HG03066 (cell line): ENCODE data around the gene PAX2.

Source experiments
- ATAC-seq: cut with Tn5 transposase; IDR thresholded peaks from one replicate; pipeline ENCODE4 v1.9.1; 2021; ENCODE audit warnings: low read depth; ENCODE audit not compliant: unreplicated experiment

Gene PAX2

GRCh38 chr10:100782461-100783244 lies 37.3 kb downstream of the PAX2 start:
- no peak for ATAC-seq

- ATAC-seq: no peak
These were observed 38.7 kb downstream of the PAX2 start for GRCh38 chr10:100784126-100784525.

- no peak for ATAC-seq
These were observed 41.2 kb downstream of the PAX2 start for GRCh38 chr10:100786591-100786990.

GRCh38 chr10:100788002-100788903 lies 42.9 kb downstream of the PAX2 start:
- ATAC-seq: no peak

- no peak for ATAC-seq
These were observed 45.4 kb downstream of the PAX2 start for GRCh38 chr10:100790761-100791208.

DNA sequence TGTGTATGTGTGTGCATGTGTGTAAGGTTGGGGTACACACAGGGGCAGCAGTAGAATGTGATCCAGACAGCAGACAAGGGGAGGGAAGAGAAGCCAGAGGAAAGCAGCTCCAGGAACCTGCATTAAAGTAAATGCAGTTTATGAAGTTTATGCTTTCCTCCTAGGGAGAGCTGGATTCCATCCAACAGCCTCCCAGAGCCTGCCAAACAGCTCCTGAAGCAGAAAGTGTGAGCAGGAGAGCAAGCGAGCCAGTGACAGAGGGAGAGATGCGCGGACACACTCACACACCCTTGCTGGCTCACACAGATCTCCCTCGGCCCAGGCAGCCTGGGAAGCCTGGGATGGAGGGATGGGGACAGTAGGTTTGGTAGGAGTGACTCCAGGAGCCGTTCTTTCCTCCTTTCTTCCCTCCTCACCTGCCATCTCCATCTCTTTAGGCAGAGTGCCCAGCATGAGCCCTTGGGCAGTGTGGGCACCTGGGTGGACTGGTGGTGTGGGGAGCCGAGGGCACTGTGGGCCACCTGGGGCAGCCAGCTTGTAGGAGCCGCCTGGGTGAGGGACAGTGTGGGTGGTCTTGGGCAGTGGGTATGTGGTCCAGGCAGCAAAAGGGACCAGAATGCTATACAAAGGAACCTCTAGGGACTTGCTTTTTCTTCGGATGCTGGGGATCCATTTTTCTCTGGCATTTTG lies 46.1 kb downstream of the PAX2 start:
- no peak for ATAC-seq

DNA sequence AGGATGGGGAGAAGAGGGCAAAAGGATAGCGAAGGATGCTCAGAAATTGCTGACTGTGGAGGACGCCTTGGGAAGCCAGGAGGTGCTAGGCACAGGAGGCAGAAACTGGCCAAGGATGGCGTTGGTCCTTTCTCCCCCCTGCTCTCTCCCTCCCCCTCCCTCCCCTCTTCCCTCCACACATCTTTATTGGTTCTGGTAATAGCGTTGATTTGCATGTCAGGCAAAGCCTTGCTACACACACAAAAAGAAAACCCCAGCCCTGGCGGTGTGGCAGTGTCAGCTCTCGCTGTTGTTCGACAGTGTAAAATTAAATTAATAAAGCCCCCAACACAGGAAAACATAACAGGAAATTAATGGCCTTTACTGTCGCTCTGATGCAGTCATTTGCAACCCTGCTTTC lies 47.2 kb downstream of the PAX2 start:
- ATAC-seq: no peak

GRCh38 chr10:100793055-100793454 lies 47.7 kb downstream of the PAX2 start:
- no peak for ATAC-seq

- ATAC-seq: no peak
These were observed 54.5 kb downstream of the PAX2 start for GRCh38 chr10:100799881-100800280.

DNA sequence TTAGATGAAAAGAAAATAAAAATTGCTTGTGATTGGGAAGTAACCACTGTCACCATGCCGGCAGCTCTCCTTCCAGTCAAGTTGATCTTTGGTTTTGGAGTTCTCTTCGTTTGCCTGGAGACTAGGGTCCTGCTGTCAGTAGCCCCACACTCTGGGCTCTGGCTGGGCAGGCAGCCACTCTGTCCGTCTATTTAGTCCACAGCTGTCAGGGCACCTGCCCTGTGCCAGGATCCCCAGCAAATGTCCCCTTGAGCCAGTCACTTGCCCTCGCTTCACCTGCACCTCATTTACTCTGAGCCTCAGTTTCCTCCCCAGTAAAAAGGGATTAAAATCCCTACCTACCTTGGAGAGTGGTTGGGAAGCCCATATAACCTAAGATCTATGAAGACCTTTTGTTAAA lies 55.5 kb downstream of the PAX2 start:
- ATAC-seq: no peak

DNA sequence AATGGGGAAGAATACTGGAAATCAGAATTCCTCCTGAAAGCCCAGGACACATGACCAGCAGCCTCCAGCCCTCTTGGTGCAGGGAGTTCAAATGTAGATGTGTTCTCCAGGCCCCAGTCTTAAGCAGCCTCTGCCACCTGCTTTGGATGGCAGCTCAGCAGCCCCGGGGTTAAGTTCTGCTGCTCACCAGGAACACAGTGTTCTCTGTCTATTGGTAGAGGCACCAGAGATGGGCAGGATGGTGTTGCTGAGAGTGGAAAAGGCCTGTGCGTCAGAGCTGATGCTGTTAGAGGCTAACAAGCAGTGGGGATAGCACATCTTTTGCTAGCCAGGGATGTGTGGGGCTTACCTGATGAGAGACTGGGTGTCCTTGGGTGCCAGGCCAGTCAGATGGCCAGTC lies 56.8 kb downstream of the PAX2 start:
- no peak for ATAC-seq

DNA sequence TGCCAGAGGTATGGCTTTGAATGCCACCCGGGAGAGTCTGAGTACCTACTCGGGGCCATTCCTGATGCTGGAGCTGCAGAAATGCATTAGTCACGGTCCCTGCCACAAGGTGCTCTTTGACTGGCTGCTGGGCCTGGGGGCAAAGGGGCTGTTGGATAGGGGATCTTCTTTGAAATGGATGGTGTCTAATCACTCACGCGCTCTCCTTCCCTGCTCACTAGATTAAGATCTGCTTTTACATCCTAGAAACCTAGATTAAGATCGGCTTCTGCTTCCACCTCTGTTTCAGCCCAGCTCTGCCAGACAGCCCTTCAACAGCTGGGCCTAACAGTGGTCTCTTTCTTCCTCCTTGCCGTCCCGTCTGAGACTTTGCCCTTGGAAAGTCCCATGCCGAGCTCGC lies 57.2 kb downstream of the PAX2 start:
- ATAC-seq: no peak

DNA sequence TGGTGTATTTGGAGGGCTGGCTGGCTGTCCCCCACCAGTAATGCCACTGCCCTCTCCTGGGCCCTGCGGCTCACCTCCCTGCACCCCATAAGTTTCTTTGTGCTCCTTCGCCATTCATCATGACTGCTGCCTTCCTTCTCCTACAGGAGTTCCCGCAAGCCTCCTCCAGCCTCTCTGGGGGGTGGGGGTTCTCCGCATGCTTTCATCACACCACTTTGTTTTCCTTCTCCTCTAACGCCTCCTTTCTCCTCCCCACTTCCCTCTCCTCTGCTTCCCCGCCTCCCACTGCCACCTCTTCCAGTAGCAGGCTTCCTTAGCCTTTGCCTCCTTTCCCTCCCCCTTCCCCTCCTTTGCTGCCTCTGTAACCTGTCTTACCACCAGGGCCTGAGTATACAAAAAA lies 58.1 kb downstream of the PAX2 start:
- ATAC-seq: no peak

- ATAC-seq: no peak
These were observed 58.5 kb downstream of the PAX2 start for GRCh38 chr10:100803908-100804307.

- ATAC-seq: no peak
These were observed 60.4 kb downstream of the PAX2 start for GRCh38 chr10:100805543-100806355.

GRCh38 chr10:100806356-100806645 lies 60.9 kb downstream of the PAX2 start:
- no peak for ATAC-seq

DNA sequence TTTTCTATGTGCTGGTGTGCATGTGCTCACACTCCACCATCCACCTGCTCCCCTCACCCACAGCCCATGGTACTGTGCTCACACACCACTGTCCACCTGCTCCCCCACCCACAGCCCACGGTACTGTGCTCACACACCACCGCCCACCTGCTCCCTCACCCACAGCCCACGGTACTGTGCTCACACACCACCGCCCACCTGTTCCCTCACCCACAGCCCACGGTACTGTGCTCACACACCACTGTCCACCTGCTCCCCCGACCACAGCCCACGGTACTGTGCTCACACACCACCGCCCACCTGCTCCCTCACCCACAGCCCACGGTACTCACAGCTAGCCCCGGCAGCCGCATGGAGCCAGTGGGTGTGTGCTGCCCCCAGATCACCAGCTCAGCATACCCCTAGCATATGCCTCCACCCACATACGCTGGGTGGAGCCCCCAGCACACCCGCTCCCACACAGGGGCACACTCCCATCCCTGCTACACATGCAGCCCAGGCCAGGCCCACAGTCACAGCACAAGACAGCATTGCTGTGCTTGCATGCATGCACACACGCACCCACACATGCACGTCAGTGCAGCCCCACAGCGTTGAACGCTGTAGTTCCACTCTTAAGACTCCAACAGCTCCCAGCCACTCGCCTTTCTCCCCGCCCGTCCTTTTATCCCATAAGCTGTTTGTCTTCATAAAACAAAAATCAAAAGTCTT lies 62.0 kb downstream of the PAX2 start:
- no peak for ATAC-seq

DNA sequence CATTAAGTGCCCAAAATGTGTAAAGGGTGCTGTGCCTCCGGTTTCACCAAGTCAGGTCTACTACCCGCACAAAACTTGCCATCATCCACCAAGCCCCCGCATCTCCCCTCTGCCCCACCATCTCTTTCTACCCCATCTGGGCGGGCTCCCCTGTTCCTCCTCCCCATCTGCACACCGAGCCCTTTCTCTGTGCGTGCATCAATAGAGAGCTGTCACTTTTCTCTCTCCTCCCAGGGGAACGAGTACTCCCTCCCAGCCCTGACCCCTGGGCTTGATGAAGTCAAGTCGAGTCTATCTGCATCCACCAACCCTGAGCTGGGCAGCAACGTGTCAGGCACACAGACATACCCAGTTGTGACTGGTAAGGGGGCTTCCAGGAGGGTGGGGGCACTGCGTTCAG lies 63.5 kb downstream of the PAX2 start:
- no peak for ATAC-seq

DNA sequence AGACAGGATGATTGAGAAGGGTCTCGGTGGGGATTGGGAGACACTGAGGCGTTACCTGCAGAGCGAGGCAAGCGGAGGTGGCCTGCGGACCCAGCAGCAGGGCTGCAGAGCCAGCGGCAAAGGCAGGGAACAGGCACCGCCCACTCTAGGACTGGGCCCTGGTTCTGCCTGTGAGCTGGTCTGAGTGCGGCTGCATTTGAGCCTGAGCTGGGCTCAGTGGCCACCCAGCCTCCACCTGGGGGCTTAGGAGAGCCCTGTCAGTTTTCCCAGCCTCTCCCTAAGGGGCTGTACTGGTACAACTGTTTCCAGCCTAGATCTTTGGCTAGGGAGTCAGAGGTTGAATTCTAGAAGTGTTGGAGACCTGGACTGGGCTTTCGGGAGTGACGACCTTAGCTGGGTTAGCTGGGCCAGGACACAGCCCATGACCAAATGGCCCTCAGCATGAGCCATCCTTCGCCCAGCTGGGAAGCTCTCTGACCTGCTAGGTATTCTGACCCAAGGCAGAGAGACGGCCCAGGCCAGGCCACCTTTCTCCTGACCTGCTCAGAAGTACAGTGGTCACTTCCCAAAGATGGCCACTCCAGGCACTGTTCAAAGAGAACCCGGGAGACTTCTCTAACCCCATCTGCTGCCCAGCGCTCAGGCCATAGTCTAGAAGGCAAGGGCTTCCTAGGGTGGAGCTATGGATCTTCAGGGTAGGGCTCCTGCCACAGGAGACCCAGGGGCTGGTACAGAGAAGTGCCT lies 64.9 kb downstream of the PAX2 start:
- ATAC-seq: no peak
